ENCODE measurements around the gene SYP.

Gene SYP
- 1.1 to 13.6 (median 1.4) reads per million in 3 experiments for total RNA-seq

- peak; percentile 86 for DNase-seq
These were observed at the start of gene SYP for GRCh38 chrX:49199906-49200771. SYP (minus strand) TSS chrX:49200193; CDS start chrX:49200186, 7 bp downstream.

- DNase-seq, result no peak
These were observed 49.6 kb upstream of the SYP start for GRCh38 chrX:49249616-49250015.

GRCh38 chrX:49249071-49249470 lies 49.1 kb upstream of the SYP start:
- DNase-seq, result no peak

- DNase-seq, result no peak
These were observed 48.2 kb upstream of the SYP start for GRCh38 chrX:49247916-49248811.

- DNase-seq, result no peak
These were observed 47.4 kb upstream of the SYP start for GRCh38 chrX:49247346-49247745.

GRCh38 chrX:49246541-49246940 lies 46.5 kb upstream of the SYP start:
- no peak for DNase-seq

GRCh38 chrX:49244207-49244606 lies 44.2 kb upstream of the SYP start:
- DNase-seq, result no peak

- DNase-seq, result no peak
These were observed 43.2 kb upstream of the SYP start for GRCh38 chrX:49243166-49243565.

GRCh38 chrX:49242545-49243066 lies 42.6 kb upstream of the SYP start:
- DNase-seq, result no peak

GRCh38 chrX:49238735-49239134 lies 38.7 kb upstream of the SYP start:
- no peak for DNase-seq

GRCh38 chrX:49237060-49237459 lies 37.1 kb upstream of the SYP start:
- no peak for DNase-seq

GRCh38 chrX:49233887-49234555 lies 34.0 kb upstream of the SYP start:
- no peak for DNase-seq

- DNase-seq, result no peak
These were observed 33.2 kb upstream of the SYP start, which contains the start of gene CACNA1F for GRCh38 chrX:49233176-49233575. CACNA1F (minus strand) TSS chrX:49233340; CDS start chrX:49233309, 31 bp downstream.

GRCh38 chrX:49232525-49232924 lies 32.5 kb upstream of the SYP start:
- no peak for DNase-seq

- DNase-seq, result no peak
These were observed 31.5 kb upstream of the SYP start for GRCh38 chrX:49231333-49232000.

- DNase-seq, result peak; percentile 37
These were observed 30.7 kb upstream of the SYP start for GRCh38 chrX:49230500-49231232.

- no peak for DNase-seq
These were observed 28.2 kb upstream of the SYP start for GRCh38 chrX:49228185-49228584.

GRCh38 chrX:49227726-49228125 lies 27.7 kb upstream of the SYP start:
- no peak for DNase-seq

- DNase-seq, result no peak
These were observed 27.0 kb upstream of the SYP start for GRCh38 chrX:49226946-49227345.

- DNase-seq, result no peak
These were observed 25.9 kb upstream of the SYP start for GRCh38 chrX:49225858-49226257.

GRCh38 chrX:49221868-49222267 lies 21.9 kb upstream of the SYP start:
- DNase-seq, result no peak

All from central memory CD4-positive, alpha-beta T cell (primary cell).